ENCODE measurements around the gene ERVW-1.

Gene ERVW-1

GRCh38 chr7:92432299-92432946 lies 45.3 kb downstream of the ERVW-1 start:
- no peak for DNase-seq
- intact Hi-C loops (cut with DNase I) = no loop called here

- no peak for DNase-seq
- intact Hi-C loops (cut with DNase I) = loop anchor here (10.0 kb wide), 1 partner anchor 182 kb away; the partner anchor contains the start of genes ANKIB1 and KRIT1
Measured at GRCh38 chr7:92427193-92427592, 50.6 kb downstream of the ERVW-1 start.

- intact Hi-C loops (cut with DNase I) = loop anchor here (10.0 kb wide), 1 partner anchor 181 kb away; the partner anchor contains the start of genes ANKIB1 and KRIT1
- peak in 2 of 10 donors; percentile 20 to 86 for DNase-seq
Measured at GRCh38 chr7:92425311-92425947, 52.3 kb downstream of the ERVW-1 start.

- intact Hi-C loops (cut with DNase I) = loop anchor here (1.0 to 10.0 kb wide), 2 partner anchors 24 to 179 kb away; partner anchors contain the start of genes ANKIB1, GATAD1 and KRIT1
Measured at GRCh38 chr7:92423710-92424131, 54.0 kb downstream of the ERVW-1 start.

GRCh38 chr7:92422926-92423325 lies 54.8 kb downstream of the ERVW-1 start:
- intact Hi-C loops (cut with DNase I) = loop anchor here (10.0 kb wide), 1 partner anchor 178 kb away; the partner anchor contains the start of genes ANKIB1 and KRIT1
- DNase-seq = no peak

More at GRCh38 chr7:92423710-92424131, 54.0 kb downstream of the ERVW-1 start:
- no peak for DNase-seq

- no peak for DNase-seq
- intact Hi-C loops (cut with DNase I) = loop anchor here (10.0 kb wide), 1 partner anchor 177 kb away; the partner anchor contains the start of genes ANKIB1 and KRIT1
Measured at GRCh38 chr7:92421676-92422435, 55.9 kb downstream of the ERVW-1 start.

Measured in posterior cingulate gyrus (tissue), 11 donors.